Thyroid gland (tissue), 4 donors: ENCODE results near the gene CDCA8.

Experiments
- POLR2A ChIP-seq, 2 donors: fragments of 450-650 bp; IDR thresholded peaks; one replicate each; pipeline ENCODE4 v1.6.1; 2017; ENCODE audit warnings: antibody characterized with exemption in 2 of 2, mild to moderate bottlenecking in 2 of 2, moderate library complexity in 1 of 2
- TF ChIP-seq, protein P1 (sequence below), 6 experiments: fragments of 200-600 bp in 3 of 6; fragments of 450-650 bp in 3 of 6; sonication (generic) in 3 of 6; IDR thresholded peaks; one replicate each; pipeline ENCODE4 v1.5.1; 2016 to 2019; ENCODE audit warnings: antibody characterized with exemption in 6 of 6, mild to moderate bottlenecking in 2 of 6, inconsistent platforms in 1 of 6, moderate library complexity in 1 of 6

DNA sequence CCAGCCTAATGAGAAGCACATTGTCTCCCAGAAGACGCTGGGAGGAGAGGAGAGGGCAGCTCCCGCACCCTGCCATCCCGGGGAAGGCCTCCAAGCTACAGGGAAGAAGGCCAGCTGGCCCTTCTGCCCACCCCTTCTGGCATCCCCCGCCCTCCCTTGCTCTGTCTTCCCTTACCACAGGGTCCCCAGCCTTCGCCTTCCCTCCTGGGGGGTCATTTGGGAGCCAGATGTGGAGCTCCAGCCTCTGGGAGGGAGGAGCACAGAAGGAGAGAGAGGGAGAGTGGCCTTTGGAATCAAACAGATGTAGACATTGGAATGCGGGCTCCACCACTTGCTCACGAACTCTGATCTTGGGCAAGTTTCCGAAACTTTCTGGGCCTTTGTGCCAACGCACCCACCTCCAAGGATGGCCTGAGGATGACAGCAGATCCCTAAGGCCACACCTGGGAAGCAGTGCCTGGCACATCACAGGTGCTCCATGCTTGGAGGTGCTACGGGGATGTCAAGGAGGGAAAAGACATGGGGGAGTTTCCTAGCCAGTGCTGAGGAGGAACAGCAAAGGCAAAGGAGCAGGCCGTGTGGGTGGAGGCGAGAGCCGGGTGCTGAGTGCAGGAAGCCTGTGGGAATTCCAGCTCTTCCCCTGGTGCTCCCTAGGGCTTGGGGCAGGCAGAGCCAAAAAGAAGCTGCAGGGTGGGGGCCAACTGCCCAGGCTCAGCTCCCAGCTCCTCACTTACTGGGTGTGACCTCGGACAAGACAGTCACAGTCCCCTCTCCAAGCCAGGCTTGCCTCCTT lies 34.5 kb upstream of the CDCA8 start:
- TF ChIP-seq, protein P1, sequence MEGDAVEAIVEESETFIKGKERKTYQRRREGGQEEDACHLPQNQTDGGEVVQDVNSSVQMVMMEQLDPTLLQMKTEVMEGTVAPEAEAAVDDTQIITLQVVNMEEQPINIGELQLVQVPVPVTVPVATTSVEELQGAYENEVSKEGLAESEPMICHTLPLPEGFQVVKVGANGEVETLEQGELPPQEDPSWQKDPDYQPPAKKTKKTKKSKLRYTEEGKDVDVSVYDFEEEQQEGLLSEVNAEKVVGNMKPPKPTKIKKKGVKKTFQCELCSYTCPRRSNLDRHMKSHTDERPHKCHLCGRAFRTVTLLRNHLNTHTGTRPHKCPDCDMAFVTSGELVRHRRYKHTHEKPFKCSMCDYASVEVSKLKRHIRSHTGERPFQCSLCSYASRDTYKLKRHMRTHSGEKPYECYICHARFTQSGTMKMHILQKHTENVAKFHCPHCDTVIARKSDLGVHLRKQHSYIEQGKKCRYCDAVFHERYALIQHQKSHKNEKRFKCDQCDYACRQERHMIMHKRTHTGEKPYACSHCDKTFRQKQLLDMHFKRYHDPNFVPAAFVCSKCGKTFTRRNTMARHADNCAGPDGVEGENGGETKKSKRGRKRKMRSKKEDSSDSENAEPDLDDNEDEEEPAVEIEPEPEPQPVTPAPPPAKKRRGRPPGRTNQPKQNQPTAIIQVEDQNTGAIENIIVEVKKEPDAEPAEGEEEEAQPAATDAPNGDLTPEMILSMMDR (IDR thresholded peaks at IDR 0.05) = no peak
- TF ChIP-seq POLR2A (IDR thresholded peaks at IDR 0.05) = no peak
